DOHH2 (cell line): ENCODE measurements around the gene MICAL3.

Source experiments
- H3F3A ChIP-seq: fragments of 200-600 bp; sonication (generic), shearing (Covaris generic); 2 replicates; pipeline ENCODE4 v1.6.0; 2016; ENCODE audit warnings: antibody characterized with exemption, mild to moderate bottlenecking; ENCODE audit not compliant: control insufficient read depth, insufficient read depth
- H3K27ac ChIP-seq: fragments of 200-600 bp; sonication (generic); 2 replicates; pipeline ENCODE4 v1.5.1; 2014; ENCODE audit warnings: low read depth, mild to moderate bottlenecking, low read length, moderate library complexity
- H3K27me3 ChIP-seq: fragments of 200-600 bp; sonication (generic); 2 replicates; pipeline ENCODE4 v1.6.1; 2014; ENCODE audit warnings: mild to moderate bottlenecking, low read length, mixed read lengths; ENCODE audit not compliant: control insufficient read depth
- H3K36me3 ChIP-seq: fragments of 200-600 bp; sonication (generic); 2 replicates; pipeline ENCODE4 v1.6.1; 2014; ENCODE audit warnings: mild to moderate bottlenecking, low read length, moderate library complexity, mixed read lengths; ENCODE audit not compliant: control insufficient read depth
- H3K4me1 ChIP-seq: fragments of 200-600 bp; sonication (generic); 2 replicates; pipeline ENCODE4 v1.6.1; 2014; ENCODE audit warnings: mild to moderate bottlenecking, low read length, mixed read lengths; ENCODE audit not compliant: control insufficient read depth
- H3K4me2 ChIP-seq: fragments of 200-600 bp; sonication (generic); 2 replicates; pipeline ENCODE4 v1.6.0; 2014; ENCODE audit warnings: mild to moderate bottlenecking, low read length, moderate library complexity
- H3K4me3 ChIP-seq: fragments of 200-600 bp; sonication (generic); 2 replicates; pipeline ENCODE4 v1.5.1; 2014; ENCODE audit warnings: mild to moderate bottlenecking, low read length, mixed read lengths
- H3K79me2 ChIP-seq: fragments of 200-600 bp; sonication (generic); 2 replicates; pipeline ENCODE4 v1.6.1; 2014; ENCODE audit warnings: mild to moderate bottlenecking, low read length, mixed read lengths; ENCODE audit not compliant: control insufficient read depth
- H3K9me2 ChIP-seq: fragments of 200-600 bp; sonication (generic); replicated peaks from 2 replicates; pipeline ENCODE4 v1.6.1; 2014; ENCODE audit warnings: mild to moderate bottlenecking, low read length, mixed read lengths; ENCODE audit not compliant: control insufficient read depth
- H3K9me3 ChIP-seq: fragments of 200-600 bp; sonication (generic); 2 replicates; pipeline ENCODE4 v1.6.1; 2014; ENCODE audit warnings: antibody characterized with exemption, low read length, mixed read lengths; ENCODE audit not compliant: control insufficient read depth, insufficient read depth
- H4K20me1 ChIP-seq: fragments of 200-600 bp; sonication (generic); 2 replicates; pipeline ENCODE4 v1.6.0; 2014; ENCODE audit warnings: low read depth, mild to moderate bottlenecking, antibody characterized with exemption, low read length, moderate library complexity; ENCODE audit not compliant: control insufficient read depth, insufficient read depth
- EZH2phosphoT487 ChIP-seq: fragments of 200-600 bp; sonication (generic); IDR thresholded peaks from 2 replicates; pipeline ENCODE4 v1.6.1; 2017; ENCODE audit warnings: borderline replicate concordance, mild to moderate bottlenecking, antibody characterized with exemption, low read length, moderate library complexity, mixed read lengths
- TF ChIP-seq, protein P1 (sequence below): fragments of 200-600 bp; sonication (generic); IDR thresholded peaks from one replicate; pipeline ENCODE4 v1.5.1; 2014; ENCODE audit warnings: antibody characterized with exemption, mild to moderate bottlenecking, low read depth, low read length; ENCODE audit not compliant: poor library complexity, severe bottlenecking

Gene MICAL3

GRCh38 chr22:17870407-17870806, 154.0 kb downstream of the MICAL3 start:
- Histone ChIP-seq H3K79me2 (no peaks in the 10 kb centered on the region), H3K4me2 (no peak overlapping the region), H3K4me1 (no peaks in the 10 kb centered on the region), H3F3A (no peaks in the 10 kb centered on the region), H3K9me2 (no peaks in the 10 kb centered on the region), H3K4me3 (no peak overlapping the region), H3K27me3 (no peaks in the 10 kb centered on the region), H4K20me1 (no peaks in the 10 kb centered on the region), H3K27ac (no peak overlapping the region), H3K9me3 (no peaks in the 10 kb centered on the region), H3K36me3 (peaks cover 62% of the 10 kb centered on the region)
- no peak for TF ChIP-seq EZH2phosphoT487
- TF ChIP-seq, protein P1, sequence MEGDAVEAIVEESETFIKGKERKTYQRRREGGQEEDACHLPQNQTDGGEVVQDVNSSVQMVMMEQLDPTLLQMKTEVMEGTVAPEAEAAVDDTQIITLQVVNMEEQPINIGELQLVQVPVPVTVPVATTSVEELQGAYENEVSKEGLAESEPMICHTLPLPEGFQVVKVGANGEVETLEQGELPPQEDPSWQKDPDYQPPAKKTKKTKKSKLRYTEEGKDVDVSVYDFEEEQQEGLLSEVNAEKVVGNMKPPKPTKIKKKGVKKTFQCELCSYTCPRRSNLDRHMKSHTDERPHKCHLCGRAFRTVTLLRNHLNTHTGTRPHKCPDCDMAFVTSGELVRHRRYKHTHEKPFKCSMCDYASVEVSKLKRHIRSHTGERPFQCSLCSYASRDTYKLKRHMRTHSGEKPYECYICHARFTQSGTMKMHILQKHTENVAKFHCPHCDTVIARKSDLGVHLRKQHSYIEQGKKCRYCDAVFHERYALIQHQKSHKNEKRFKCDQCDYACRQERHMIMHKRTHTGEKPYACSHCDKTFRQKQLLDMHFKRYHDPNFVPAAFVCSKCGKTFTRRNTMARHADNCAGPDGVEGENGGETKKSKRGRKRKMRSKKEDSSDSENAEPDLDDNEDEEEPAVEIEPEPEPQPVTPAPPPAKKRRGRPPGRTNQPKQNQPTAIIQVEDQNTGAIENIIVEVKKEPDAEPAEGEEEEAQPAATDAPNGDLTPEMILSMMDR: no peak

DNA sequence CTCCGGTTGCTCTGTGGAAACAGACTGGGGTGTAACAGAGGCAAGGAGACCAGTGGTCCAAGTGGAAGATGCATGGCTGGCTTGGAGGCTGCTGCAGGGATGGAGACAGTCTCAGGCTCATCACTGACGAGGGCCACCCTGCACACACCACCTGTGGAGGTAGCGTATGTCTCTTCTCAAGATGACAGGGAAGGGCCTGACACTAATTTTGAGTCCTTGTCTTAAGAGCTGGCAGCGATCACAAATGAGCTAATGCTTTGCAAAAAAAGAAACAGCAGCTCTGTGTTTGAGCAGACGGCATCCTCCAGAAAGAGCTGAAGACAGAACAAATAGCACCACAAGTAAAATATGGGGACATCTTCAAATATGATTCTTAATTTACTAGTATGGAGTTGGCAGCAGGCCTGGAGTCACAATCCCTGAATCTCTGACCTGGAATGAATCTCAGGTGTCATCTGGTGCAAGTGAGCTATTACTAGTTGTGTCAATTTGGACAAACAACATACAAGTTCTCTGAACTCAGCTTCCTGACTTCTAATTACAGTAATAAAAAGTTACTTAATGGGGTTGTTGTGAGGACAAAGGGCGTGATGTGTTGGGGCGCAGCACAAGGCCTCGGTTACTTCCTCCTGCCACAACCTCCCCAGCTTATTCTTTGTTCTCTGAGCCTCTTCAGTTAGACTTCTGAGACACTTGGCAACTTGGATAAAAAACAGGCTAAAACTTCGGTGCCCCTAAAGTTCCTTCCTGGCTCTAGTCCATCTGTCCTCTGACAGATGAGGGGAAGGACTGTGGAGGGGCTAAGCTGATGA, 154.9 kb downstream of the MICAL3 start:
- H3K27ac ChIP-seq: no peak overlapping the region
- H3K36me3 ChIP-seq: peaks cover 60% of the 10 kb centered on the region
- no peak for TF ChIP-seq EZH2phosphoT487
- TF ChIP-seq, protein P1: no peak
- H3K4me1 ChIP-seq: no peaks in the 10 kb centered on the region
- no peaks in the 10 kb centered on the region for H4K20me1 ChIP-seq
- no peak overlapping the region for H3K4me2 ChIP-seq
- H3K9me2 ChIP-seq: no peaks in the 10 kb centered on the region
- H3K79me2 ChIP-seq: no peaks in the 10 kb centered on the region
- no peaks in the 10 kb centered on the region for H3K27me3 ChIP-seq
- H3K9me3 ChIP-seq: no peaks in the 10 kb centered on the region
- no peak overlapping the region for H3K4me3 ChIP-seq
- no peaks in the 10 kb centered on the region for H3F3A ChIP-seq

DNA sequence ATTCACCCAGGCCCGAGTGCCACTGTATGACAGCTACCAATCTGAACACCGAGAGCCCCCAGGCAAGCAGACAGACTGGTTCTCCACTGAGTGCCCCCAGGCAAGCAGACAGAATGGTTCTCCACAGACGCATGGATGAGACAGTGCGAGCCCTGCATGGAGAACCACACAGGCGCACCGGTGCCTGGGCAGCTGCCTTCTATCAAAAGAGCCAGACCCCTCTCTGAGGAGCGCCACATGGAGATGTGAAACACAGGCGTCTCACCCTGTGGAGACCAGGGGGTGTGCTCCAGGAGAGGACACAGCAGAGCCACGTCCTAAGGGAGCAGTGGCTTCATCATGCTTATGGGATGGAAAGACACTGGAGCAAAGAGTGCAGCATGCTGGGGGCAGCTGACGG, 155.6 kb downstream of the MICAL3 start:
- Histone ChIP-seq H3K9me2 (no peaks in the 10 kb centered on the region), H3F3A (no peaks in the 10 kb centered on the region), H3K27ac (no peak overlapping the region), H4K20me1 (no peaks in the 10 kb centered on the region), H3K4me1 (no peaks in the 10 kb centered on the region), H3K4me2 (no peak overlapping the region), H3K36me3 (peaks cover 61% of the 10 kb centered on the region), H3K9me3 (no peaks in the 10 kb centered on the region), H3K79me2 (no peaks in the 10 kb centered on the region), H3K4me3 (no peak overlapping the region), H3K27me3 (no peaks in the 10 kb centered on the region)
- TF ChIP-seq, protein P1: no peak
- TF ChIP-seq EZH2phosphoT487: no peak
